NCI-H748 (cell line): ENCODE measurements around the gene ZNF672.

Experiments
- DNase-seq: peaks from one replicate; lab custom pipeline; 2025; ENCODE audit not compliant: unreplicated experiment; lab: John Stamatoyannopoulos, UW

ZNF672 gene

GRCh38 chr1:248831842-248832241 is 6.2 kb upstream of the ZNF672 start:
- no peak for DNase-seq

DNA sequence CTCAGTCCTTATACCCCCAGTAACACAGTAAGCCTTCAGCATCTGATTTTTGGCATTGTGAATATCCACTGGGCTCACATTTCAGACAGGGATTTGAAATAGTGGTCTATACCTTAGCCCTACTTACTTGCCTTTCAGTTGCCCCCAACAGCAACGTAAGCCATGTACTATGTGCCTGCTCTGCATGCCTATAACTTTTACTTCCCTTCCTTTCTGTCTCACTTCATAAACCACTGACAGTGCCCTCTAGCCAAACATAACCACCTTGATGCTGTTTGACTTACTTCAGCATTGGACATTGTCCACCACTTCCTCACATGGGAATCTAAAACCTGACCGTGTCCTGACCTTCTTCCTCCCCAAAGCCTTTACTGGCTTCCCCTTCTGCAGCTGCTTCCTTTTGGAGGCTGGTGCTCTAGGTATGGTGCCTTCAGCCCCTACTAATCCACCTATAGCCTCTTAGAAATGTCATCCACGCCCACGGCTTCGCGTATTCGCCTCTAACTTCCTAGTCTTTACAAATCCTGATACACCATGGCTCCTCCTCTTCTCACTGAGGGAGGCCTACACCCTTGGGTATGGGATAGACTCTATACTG is 3.6 kb upstream of the ZNF672 start:
- DNase-seq, result no peak

DNA sequence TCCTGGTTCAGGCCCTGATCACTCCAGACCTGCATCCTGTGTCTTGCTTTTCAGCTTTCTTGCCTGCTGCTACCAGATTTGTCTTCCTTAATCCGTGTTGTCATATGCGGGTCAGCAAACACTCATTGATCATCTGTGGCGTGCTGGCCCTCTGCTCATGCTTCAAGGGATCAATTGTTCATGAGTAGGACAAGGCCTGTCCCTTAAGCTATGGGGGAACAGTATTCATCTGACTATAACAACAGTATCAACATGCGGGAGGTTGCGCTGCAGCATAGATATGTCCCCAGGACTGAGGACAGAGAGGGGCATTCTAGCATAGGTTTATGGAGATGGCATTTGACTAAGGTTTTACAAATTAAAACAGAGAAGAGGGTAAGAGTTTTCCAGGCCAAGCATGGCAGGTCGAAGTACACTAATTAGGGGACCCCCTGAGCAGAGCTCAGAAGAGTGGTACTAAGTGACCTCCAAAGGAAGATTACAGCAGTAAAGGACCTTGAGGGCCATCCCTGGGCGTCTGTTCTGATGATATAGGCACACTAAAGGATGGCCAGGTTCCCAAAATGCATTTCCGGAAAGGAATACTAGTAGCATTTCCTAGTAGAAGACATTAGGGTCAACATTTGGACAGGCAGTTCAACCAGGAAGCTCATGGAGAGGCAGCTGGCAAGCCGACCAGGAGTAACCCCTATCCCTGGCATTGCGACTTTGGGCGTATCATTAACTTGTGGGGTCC is 811 bp upstream of the ZNF672 start:
- DNase-seq, result peak; percentile 51

DNA sequence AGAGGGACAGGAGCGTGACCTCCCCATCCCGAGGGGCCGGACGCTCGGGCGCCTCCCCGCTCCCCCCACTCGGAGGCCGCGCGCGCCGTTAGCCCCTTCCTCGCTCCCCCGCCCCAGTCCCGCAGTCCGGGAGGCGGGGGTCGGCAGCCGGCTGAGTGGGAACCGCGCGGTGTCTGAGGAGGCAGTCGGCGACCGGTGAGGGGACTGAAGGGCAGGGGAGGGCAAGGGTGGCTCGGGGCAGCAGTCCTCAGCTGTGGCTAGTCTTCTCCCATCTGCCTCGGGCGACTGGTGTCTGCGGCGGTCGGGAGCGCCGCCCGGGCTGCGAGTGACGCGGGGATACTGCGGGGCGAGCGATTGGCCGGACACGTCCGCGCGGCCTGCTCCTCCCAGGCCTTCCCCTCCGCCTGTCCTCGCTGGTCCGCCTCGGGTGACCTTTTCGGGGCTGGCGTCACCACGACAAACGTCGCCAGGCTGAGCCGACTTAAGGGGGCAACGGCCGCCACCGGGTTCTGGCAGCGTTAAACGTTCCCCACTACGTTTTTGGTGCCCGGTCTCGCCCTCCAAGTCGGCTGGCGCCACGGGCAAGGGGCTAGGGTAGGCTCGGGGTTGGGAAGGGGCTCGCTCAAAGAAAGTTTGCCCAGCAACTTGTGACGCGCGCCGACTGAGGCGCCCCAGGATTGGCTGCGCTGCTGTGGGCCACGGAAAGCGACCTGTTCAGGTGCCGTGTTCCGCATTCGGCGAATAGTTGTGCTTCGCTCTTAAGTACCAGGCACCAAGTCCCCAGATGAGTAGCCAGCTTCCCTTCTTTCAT is 538 bp downstream of the ZNF672 start:
- DNase-seq, result peak; percentile 91

GRCh38 chr1:248839168-248839555 is 1.1 kb downstream of the ZNF672 start:
- DNase-seq, result no peak

- DNase-seq, result no peak
Measured at GRCh38 chr1:248840946-248841345, 2.9 kb downstream of the ZNF672 start.

DNA sequence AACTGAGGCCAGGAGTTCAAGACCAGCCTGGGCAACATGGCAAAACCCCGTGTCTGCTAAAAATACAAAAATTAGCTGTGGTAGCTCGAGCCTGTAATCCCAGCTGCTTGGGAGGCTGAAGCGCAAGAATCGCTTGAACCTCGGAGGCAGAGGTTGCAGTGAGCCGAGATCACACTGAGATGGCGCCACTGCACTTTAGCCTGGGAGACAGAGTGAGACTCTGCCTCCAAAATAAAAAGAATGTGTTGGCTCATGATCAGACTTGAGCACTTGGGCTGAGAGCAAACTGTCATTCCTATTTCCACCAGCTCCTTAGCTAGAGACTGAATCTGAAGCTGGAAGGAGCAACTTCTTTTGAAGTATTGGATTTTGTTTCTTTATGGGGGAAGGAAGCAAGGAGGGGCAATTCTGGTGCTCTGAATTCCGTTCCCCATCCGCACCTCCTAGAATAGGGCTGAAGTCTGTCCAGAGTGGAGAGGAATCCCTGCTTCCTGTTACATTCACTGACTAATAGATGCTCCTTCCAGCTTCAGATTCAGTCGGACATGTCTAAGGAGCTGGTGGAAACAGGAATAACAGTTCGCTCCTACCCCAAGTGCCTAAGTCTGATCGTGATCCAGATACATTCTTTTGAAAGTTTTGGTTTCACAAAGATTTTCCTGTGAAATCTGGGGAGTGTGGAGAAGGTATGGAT is 3.8 kb downstream of the ZNF672 start:
- DNase-seq, result peak; percentile 5

DNA sequence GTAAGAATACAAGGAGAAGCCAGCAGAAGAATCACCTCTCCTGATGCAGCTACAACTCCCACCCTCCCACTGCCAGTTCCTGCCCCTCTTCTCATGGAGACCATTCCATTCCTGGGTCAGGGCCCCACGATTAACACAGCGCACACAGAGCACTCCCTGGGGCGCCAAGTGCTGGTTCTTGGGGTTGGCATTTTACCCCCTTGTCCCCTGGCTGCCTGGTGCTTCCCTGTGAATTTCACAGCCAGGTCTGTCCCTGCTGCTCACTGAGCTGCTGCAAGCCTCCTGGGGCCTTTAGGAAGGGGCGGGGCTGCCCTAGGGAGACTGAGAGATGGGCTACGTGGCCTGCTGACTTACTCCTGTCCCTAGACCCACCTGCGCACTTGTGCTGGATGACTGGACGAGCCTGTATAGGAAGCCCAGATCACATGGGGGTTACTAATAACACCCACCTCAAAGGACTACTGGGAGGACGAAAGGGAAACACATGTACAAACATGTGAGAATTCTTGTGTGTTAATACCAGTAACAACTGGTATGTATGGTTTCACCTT is 4.8 kb downstream of the ZNF672 start:
- no peak for DNase-seq

GRCh38 chr1:248843687-248844086 is 5.7 kb downstream of the ZNF672 start:
- DNase-seq, result no peak

DNA sequence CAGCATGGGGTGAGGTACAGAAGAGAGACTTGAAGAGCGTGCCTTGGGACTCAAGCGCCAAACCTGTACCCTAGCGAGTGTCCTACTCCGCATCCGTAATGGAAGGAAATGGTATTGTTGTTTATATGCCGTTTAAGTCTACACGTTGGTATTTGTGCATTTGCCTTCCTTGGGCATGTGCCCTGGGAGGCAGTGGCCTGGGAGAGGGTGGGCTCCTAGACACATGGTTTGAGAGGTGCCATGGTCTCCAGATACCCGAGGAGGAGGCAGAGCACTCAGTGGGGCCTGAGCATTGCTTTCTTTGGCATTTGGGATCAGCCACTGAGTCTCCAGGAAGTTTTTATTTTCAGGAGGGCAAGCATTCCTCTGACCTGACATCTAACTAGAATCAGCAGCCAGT is 6.5 kb downstream of the ZNF672 start:
- no peak for DNase-seq

- no peak for DNase-seq
Measured at GRCh38 chr1:248847181-248847955, 9.3 kb downstream of the ZNF672 start.

DNA sequence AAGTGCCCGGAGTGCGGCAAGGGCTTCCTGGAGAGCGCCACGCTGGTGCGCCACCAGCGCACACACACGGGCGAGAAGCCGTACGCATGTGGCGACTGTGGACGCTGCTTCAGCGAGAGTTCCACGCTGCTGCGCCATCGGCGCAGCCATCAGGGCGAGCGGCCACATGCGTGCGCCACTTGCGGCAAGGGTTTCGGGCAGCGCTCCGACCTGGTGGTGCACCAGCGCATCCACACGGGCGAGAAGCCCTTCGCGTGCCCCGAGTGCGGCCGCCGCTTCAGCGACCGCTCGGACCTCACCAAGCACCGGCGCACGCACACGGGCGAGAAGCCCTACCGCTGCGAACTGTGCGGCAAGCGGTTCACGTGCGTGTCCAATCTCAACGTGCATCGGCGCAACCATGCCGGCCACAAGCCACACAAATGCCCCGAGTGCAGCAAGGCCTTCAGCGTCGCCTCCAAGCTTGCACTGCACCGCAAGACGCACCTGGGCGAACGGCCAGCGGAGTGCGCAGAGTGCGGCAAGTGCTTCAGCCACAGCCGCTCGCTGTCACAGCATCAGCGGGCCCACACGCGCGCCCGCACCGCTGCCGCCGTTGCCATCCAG is 10.0 kb downstream of the ZNF672 start:
- no peak for DNase-seq

- DNase-seq, result no peak
Measured at GRCh38 chr1:248848602-248849001, 10.6 kb downstream of the ZNF672 start.

GRCh38 chr1:248849152-248849551 is 11.1 kb downstream of the ZNF672 start:
- DNase-seq, result no peak

DNA sequence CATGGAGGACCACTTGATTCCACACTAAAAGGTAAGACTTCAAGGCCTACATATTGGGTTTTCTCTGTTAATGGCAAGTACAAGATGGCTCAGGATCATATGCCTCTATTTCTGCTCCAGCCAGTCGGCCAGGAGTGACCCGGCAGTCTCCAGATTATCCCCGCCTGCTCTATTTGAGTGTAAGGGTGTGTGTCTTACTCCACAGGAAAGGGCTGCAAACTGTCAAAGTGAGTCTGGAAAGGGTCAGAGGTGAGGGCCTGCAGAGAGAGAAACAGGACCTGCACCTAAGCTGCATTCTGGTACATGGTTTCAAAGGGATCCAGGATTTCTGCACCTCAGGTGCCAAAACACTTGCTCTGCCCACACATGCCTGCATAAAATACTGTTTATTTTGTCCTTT is 11.6 kb downstream of the ZNF672 start:
- no peak for DNase-seq

DNA sequence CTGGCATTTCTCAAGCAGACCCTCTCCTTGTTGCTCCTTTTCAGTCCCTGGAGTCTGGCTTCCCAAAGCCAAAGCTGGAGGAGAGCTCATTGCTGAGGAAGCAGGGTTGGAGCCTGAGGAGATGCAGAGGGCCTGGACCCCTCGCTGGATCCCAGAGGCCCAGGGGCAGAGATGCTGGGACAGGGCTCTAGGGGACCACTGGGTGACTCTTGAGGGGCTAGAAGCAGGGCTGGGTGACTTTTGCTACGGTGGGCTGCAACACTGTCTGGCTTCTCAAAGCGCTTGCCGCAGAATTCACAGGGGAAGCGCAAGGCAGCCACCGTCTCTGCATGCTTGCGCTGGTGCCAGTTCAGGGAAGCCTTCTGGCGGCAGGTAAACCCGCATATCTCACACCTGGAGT is 12.1 kb downstream of the ZNF672 start:
- no peak for DNase-seq

- no peak for DNase-seq
Measured at GRCh38 chr1:248850536-248851251, 12.7 kb downstream of the ZNF672 start.

GRCh38 chr1:248851390-248851789 is 13.4 kb downstream of the ZNF672 start:
- no peak for DNase-seq
